GM23338 (cell line): ENCODE data around the gene FBLN5. TPM values are rescaled to one million over a fixed set of nuclear protein-coding genes. Genes with fewer than 3 reads are reported as not detected.

Source experiments
- ATAC-seq: fragments of 200-7000 bp; cut with Tn5 transposase; 3 replicates; pipeline ENCODE4 v1.9.1; 2020
- DNase-seq: peaks from one replicate; pipeline ENCODE4 v3.0.0-alpha.2; 2015; ENCODE audit warnings: low spot score
- H2AFZ ChIP-seq: fragments of 200-600 bp; sonication (generic); 2 replicates; pipeline ENCODE4 v1.8.0; 2016; ENCODE audit warnings: antibody characterized with exemption, mild to moderate bottlenecking, moderate library complexity
- H3F3A ChIP-seq: fragments of 200-600 bp; sonication (generic); replicated peaks from 2 replicates; pipeline ENCODE4 v1.8.0; 2017; ENCODE audit warnings: antibody characterized with exemption, mixed run types, low read depth
- H3K27ac ChIP-seq: fragments of 200-600 bp; sonication (generic); 2 replicates; pipeline ENCODE4 v1.6.1; 2016; ENCODE audit warnings: low read depth
- H3K27me3 ChIP-seq: fragments of 200-600 bp; sonication (generic); 2 replicates; pipeline ENCODE4 v1.8.0; 2016; ENCODE audit warnings: mild to moderate bottlenecking, mixed run types, moderate library complexity; ENCODE audit not compliant: insufficient read depth
- H3K36me3 ChIP-seq: fragments of 200-600 bp; sonication (generic); 2 replicates; pipeline ENCODE4 v1.8.0; 2016; ENCODE audit warnings: mild to moderate bottlenecking; ENCODE audit not compliant: insufficient read depth
- H3K4me1 ChIP-seq: fragments of 200-600 bp; sonication (generic); 2 replicates; pipeline ENCODE4 v1.8.0; 2016; ENCODE audit warnings: mild to moderate bottlenecking, moderate library complexity; ENCODE audit not compliant: insufficient read depth
- H3K4me2 ChIP-seq: fragments of 200-600 bp; sonication (generic); 2 replicates; pipeline ENCODE4 v1.7.1; 2017; ENCODE audit warnings: mixed run types
- H3K4me3 ChIP-seq: fragments of 200-600 bp; sonication (generic); 2 replicates; pipeline ENCODE4 v1.6.1; 2016; ENCODE audit warnings: mixed run types
- H3K79me2 ChIP-seq: fragments of 200-600 bp; sonication (generic); replicated peaks from 2 replicates; pipeline ENCODE4 v1.8.0; 2017; ENCODE audit warnings: mild to moderate bottlenecking; ENCODE audit not compliant: insufficient read depth
- H3K9me2 ChIP-seq: fragments of 200-600 bp; sonication (generic); 2 replicates; pipeline ENCODE4 v1.8.0; 2017; ENCODE audit not compliant: insufficient read depth
- H4K20me1 ChIP-seq: fragments of 200-600 bp; sonication (generic); replicated peaks from 2 replicates; pipeline ENCODE4 v1.8.0; 2017; ENCODE audit warnings: mild to moderate bottlenecking; ENCODE audit not compliant: insufficient read depth
- H3K27ac Mint-ChIP-seq: 2 replicates; pipeline ENCODE4 v1.8.0; 2020; ENCODE audit warnings: inconsistent platforms, mild to moderate bottlenecking, moderate library complexity, mixed read lengths
- H3K27me3 Mint-ChIP-seq: 3 replicates; pipeline ENCODE4 v1.8.0; 2022; ENCODE audit warnings: low read depth, mild to moderate bottlenecking, moderate library complexity, mixed read lengths, inconsistent platforms; ENCODE audit not compliant: insufficient read depth, poor library complexity
- H3K36me3 Mint-ChIP-seq: 3 replicates; pipeline ENCODE4 v1.8.0; 2021; ENCODE audit warnings: low read depth, mild to moderate bottlenecking, inconsistent platforms, moderate library complexity, mixed read lengths
- H3K4me1 Mint-ChIP-seq: 3 replicates; pipeline ENCODE4 v1.8.0; 2020; ENCODE audit warnings: mild to moderate bottlenecking, inconsistent platforms, mixed read lengths
- H3K4me3 Mint-ChIP-seq: 3 replicates; pipeline ENCODE4 v1.8.0; 2021; ENCODE audit warnings: moderate library complexity, mild to moderate bottlenecking, inconsistent platforms, mixed read lengths
- H3K9me3 Mint-ChIP-seq: 3 replicates; pipeline ENCODE4 v1.8.0; 2020; ENCODE audit warnings: moderate library complexity, mild to moderate bottlenecking, inconsistent platforms, mixed read lengths
- CREB1 ChIP-seq: fragments of 250-450 bp; sonication (Bioruptor Pico); IDR thresholded peaks from 2 replicates; pipeline ENCODE4 v1.5.0; 2020; ENCODE audit warnings: low read depth, mild to moderate bottlenecking, moderate library complexity
- CTCF ChIP-seq, 2 experiments: fragments of 200-600 bp in 1 of 2; sonication (generic) in 1 of 2; conservative IDR thresholded peaks; 2 replicates each; pipeline versions ENCODE4 v1.5.1 to v1.6.1; 2016 to 2017; ENCODE audit warnings: antibody characterized with exemption in 2 of 2, low read depth in 2 of 2, mild to moderate bottlenecking in 2 of 2, moderate library complexity in 1 of 2
- ETS1 ChIP-seq: IDR thresholded peaks from 2 replicates; pipeline ENCODE4 v1.6.1; 2016; ENCODE audit warnings: antibody characterized with exemption
- EZH2 ChIP-seq: fragments of 200-600 bp; sonication (generic); IDR thresholded peaks from one replicate; pipeline ENCODE4 v1.8.0; 2017; ENCODE audit warnings: antibody characterized with exemption, mild to moderate bottlenecking, low read depth; ENCODE audit not compliant: unreplicated experiment
- EZH2phosphoT487 ChIP-seq: fragments of 200-600 bp; sonication (generic); IDR thresholded peaks from one replicate; pipeline ENCODE4 v1.8.1; 2018; ENCODE audit warnings: antibody characterized with exemption; ENCODE audit not compliant: unreplicated experiment
- JUNB ChIP-seq: IDR thresholded peaks from one replicate; pipeline ENCODE4 v1.6.1; 2016; ENCODE audit warnings: antibody characterized with exemption; ENCODE audit not compliant: unreplicated experiment
- NANOG ChIP-seq: IDR thresholded peaks from 2 replicates; pipeline ENCODE4 v1.6.1; 2016; ENCODE audit warnings: antibody characterized with exemption, borderline replicate concordance
- POLR2AphosphoS5 ChIP-seq: IDR thresholded peaks from 2 replicates; pipeline ENCODE4 v1.6.1; 2016; ENCODE audit warnings: antibody characterized with exemption, low read depth
- REST ChIP-seq: IDR thresholded peaks from one replicate; pipeline ENCODE4 v1.6.1; 2018; ENCODE audit warnings: antibody characterized with exemption; ENCODE audit not compliant: unreplicated experiment
- STAT1 ChIP-seq: IDR thresholded peaks from one replicate; pipeline ENCODE4 v1.6.1; 2016; ENCODE audit warnings: antibody characterized with exemption; ENCODE audit not compliant: unreplicated experiment
- ZNF114 ChIP-seq: fragments of 250-450 bp; sonication (Bioruptor Pico); IDR thresholded peaks from 2 replicates; pipeline ENCODE4 v1.5.0; 2020; ENCODE audit warnings: mild to moderate bottlenecking, moderate library complexity
- ZNF331 ChIP-seq: fragments of 250-450 bp; sonication (Bioruptor Pico); IDR thresholded peaks from 2 replicates; pipeline ENCODE4 v1.5.0; 2020; ENCODE audit warnings: low read depth, mild to moderate bottlenecking, moderate library complexity
- ZNF462 ChIP-seq: fragments of 250-450 bp; sonication (Bioruptor Pico); IDR thresholded peaks from 2 replicates; pipeline ENCODE4 v1.5.0; 2020; ENCODE audit warnings: mild to moderate bottlenecking, moderate library complexity
- polyA plus RNA-seq: library from polyadenylated mRNA; unstranded; fragments of >200 nt; fragmentation: Nextera tagmentation; extraction: Ambion mirVana; gene quantifications from 2 replicates; pipeline ENCODE4 v1.2.1, GENCODE V29; 2016
- total RNA-seq: library from RNA; depleted of rRNA; stranded (reverse); fragments of >200 nt; shearing (Covaris generic); gene quantifications from 2 replicates; pipeline ENCODE4 v1.2.3, GENCODE V29; 2014

Gene FBLN5
- total and polyA plus RNA-seq, 2 experiments from 2014 or later: 4.3 to 4.9 TPM

- no peak overlapping the region for H3K4me3 ChIP-seq
- H3F3A ChIP-seq: no peaks in the 10 kb centered on the region
- no peaks in the 10 kb centered on the region for H3K79me2 ChIP-seq
- H3K9me2 ChIP-seq: no peaks in the 10 kb centered on the region
- H3K4me1 ChIP-seq: no peaks in the 10 kb centered on the region
- no peak for DNase-seq
- H3K36me3 ChIP-seq: no peaks in the 10 kb centered on the region
- H3K27ac ChIP-seq: no peak overlapping the region
- Mint-ChIP-seq H3K9me3 (no peaks in the 10 kb centered on the region), H3K27me3 (peaks cover 8% of the 10 kb centered on the region), H3K4me3 (no peak overlapping the region), H3K36me3 (no peaks in the 10 kb centered on the region), H3K27ac (no peak overlapping the region), H3K4me1 (no peaks in the 10 kb centered on the region)
- H3K27me3 ChIP-seq: no peaks in the 10 kb centered on the region
- ATAC-seq: no peak
- H2AFZ ChIP-seq: no peak overlapping the region
- no peaks in the 10 kb centered on the region for H4K20me1 ChIP-seq
- H3K4me2 ChIP-seq: no peak overlapping the region
- TF ChIP-seq ZNF331 (CRISPR knock-in tag) (no peak), REST (no peak), POLR2AphosphoS5 (no peak), STAT1 (no peak), NANOG (no peak), EZH2phosphoT487 (no peak), CREB1 (CRISPR knock-in tag) (no peak), ZNF462 (CRISPR knock-in tag) (no peak), ETS1 (no peak), JUNB (no peak), ZNF114 (CRISPR knock-in tag) (no peak), CTCF (conservative IDR thresholded peaks at IDR 0.05; ENCODE audit: low read depth in 2 of 2) (no peak), EZH2 (no peak)
Observed at GRCh38 chr14:91890291-91890749, 57.2 kb downstream of the FBLN5 start.
